BJ (cell line): ENCODE measurements around the gene WDR70. TPM values are rescaled to one million over a fixed set of nuclear protein-coding genes. Genes with fewer than 3 reads are reported as not detected.

Experiments used
- CTCF ChIA-PET: fragments of 350-600 bp; formaldehyde crosslinking; extraction: SDS; loops from one replicate; lab custom pipeline; 2021; ENCODE audit warnings: antibody characterized with exemption, inconsistent platforms; lab: Yijun Ruan, JAX
- POLR2A ChIA-PET: fragments of 300-600 bp; sonication (Branson Sonifier 250); formaldehyde crosslinking; extraction: SDS; loops from one replicate; lab custom pipeline; 2021; ENCODE audit warnings: antibody characterized with exemption; lab: Charles Lee
- DNase-seq: peaks from one replicate; pipeline ENCODE4 v3.0.0-alpha.2; 2011; ENCODE audit warnings: low read depth
- H3K27me3 ChIP-seq: 2 replicates; pipeline ENCODE4 v1.6.0; 2011; ENCODE audit warnings: low read length; ENCODE audit not compliant: control insufficient read depth, insufficient read depth
- H3K36me3 ChIP-seq: 2 replicates; pipeline ENCODE4 v1.5.1; 2011; ENCODE audit warnings: low read length; ENCODE audit not compliant: control insufficient read depth, insufficient read depth
- H3K4me3 ChIP-seq: 2 replicates; pipeline ENCODE4 v1.5.1; 2011; ENCODE audit warnings: low read depth, mild to moderate bottlenecking, control low read depth, low read length
- CTCF ChIP-seq: IDR thresholded peaks from 2 replicates; pipeline ENCODE4 v1.5.1; 2011; ENCODE audit warnings: low read depth, mild to moderate bottlenecking, control low read depth, inconsistent platforms, low read length, moderate library complexity; ENCODE audit not compliant: insufficient read depth
- polyA plus RNA-seq: library from polyadenylated mRNA; depleted of rRNA; stranded (reverse); fragments of >200 nt; gene quantifications from 2 replicates; pipeline ENCODE4 v1.2.3, GENCODE V29; 2011

Gene WDR70
- polyA plus RNA-seq, 1 experiment = 14.0 TPM

- Histone ChIP-seq H3K4me3 (no peak overlapping the region), H3K27me3 (no peaks in the 10 kb centered on the region), H3K36me3 (no peaks in the 10 kb centered on the region)
- no peak for TF ChIP-seq CTCF
- POLR2A ChIA-PET = no interaction called here
- CTCF ChIA-PET = interaction anchor here (0.7 kb wide), 1 partner anchor 471 kb away, joined by 3 read pairs; no protein-coding TSS in a partner anchor
- no peak for DNase-seq
Measured at GRCh38 chr5:37721447-37721871, 342.3 kb downstream of the WDR70 start.

GRCh38 chr5:37722236-37723161 lies 343.4 kb downstream of the WDR70 start:
- Histone ChIP-seq H3K4me3 (no peak overlapping the region), H3K36me3 (no peaks in the 10 kb centered on the region), H3K27me3 (no peaks in the 10 kb centered on the region)
- POLR2A ChIA-PET = no interaction called here
- CTCF ChIA-PET = interaction anchor here (0.8 to 2.6 kb wide), 17 partner anchors 9 to 471 kb away, joined by 3 to 12 read pairs (median 3); no protein-coding TSS in a partner anchor
- TF ChIP-seq CTCF = no peak
- DNase-seq = peak; percentile 81

- POLR2A ChIA-PET = no interaction called here
Measured at GRCh38 chr5:37723162-37723961, 344.2 kb downstream of the WDR70 start.

GRCh38 chr5:37724395-37725125 lies 345.4 kb downstream of the WDR70 start:
- DNase-seq = no peak
- no peak for TF ChIP-seq CTCF
- Histone ChIP-seq H3K36me3 (no peaks in the 10 kb centered on the region), H3K4me3 (no peak overlapping the region), H3K27me3 (no peaks in the 10 kb centered on the region)
- ChIA-PET CTCF (interaction anchor here (0.9 to 2.8 kb wide), 9 partner anchors 8 to 112 kb away, joined by 3 to 11 read pairs (median 4); no protein-coding TSS in a partner anchor), POLR2A (interaction anchor here (0.5 to 0.7 kb wide), 2 partner anchors 109 to 183 kb away, joined by 4 to 6 read pairs; no protein-coding TSS in a partner anchor)

More at GRCh38 chr5:37723162-37723961, 344.2 kb downstream of the WDR70 start:
- no peak for DNase-seq
- Histone ChIP-seq H3K27me3 (no peaks in the 10 kb centered on the region), H3K4me3 (no peak overlapping the region), H3K36me3 (no peaks in the 10 kb centered on the region)
- peak; percentile 46 for TF ChIP-seq CTCF
- CTCF ChIA-PET = interaction anchor here (0.6 to 2.6 kb wide), 22 partner anchors 9 to 470 kb away, joined by 3 to 12 read pairs (median 3); no protein-coding TSS in a partner anchor
